GM18951 (cell line): ENCODE data around the gene FOXN4.

ENCODE experiments used
- POLR2A ChIP-seq: IDR thresholded peaks from 4 replicates; pipeline ENCODE4 v1.6.1; 2011; ENCODE audit warnings: mild to moderate bottlenecking; ENCODE audit not compliant: insufficient read length, insufficient read depth; ENCODE audit errors: extremely low read depth
- in situ Hi-C: fragments of 300-500 bp; cut with MboI; formaldehyde crosslinking; loops from one replicate; pipeline ENCODE4 v1.12.0; 2022; ENCODE audit warnings: low sequenced_read_pairs, mixed read lengths, inconsistent platforms; ENCODE audit not compliant: unreplicated experiment

Gene FOXN4

GRCh38 chr12:109256011-109256410 lies 53.1 kb downstream of the FOXN4 start:
- no peak for TF ChIP-seq POLR2A
- in situ Hi-C loops, result no loop called here

DNA sequence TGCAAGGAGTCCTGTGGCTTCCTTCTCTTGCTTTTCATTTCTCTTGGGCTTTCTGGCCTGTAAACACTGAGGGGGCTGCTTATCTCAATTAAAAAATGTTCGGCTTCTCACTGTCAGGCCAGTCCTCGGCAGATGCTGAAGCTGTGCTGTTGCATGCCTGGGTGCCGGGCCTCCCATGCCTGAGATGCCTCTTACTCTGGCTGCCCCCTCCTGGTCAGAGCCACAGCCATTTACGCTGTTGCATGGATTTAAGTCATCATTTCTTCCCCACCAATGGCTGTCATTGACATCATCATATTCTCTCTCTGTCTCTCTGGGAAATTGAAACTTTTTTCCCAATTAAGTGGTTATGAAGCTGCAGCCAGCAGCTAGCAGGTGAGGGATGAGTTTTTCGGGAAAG lies 53.7 kb downstream of the FOXN4 start:
- in situ Hi-C loops, result no loop called here
- no peak for TF ChIP-seq POLR2A

GRCh38 chr12:109253913-109254544 lies 55.1 kb downstream of the FOXN4 start:
- TF ChIP-seq POLR2A, result no peak

DNA sequence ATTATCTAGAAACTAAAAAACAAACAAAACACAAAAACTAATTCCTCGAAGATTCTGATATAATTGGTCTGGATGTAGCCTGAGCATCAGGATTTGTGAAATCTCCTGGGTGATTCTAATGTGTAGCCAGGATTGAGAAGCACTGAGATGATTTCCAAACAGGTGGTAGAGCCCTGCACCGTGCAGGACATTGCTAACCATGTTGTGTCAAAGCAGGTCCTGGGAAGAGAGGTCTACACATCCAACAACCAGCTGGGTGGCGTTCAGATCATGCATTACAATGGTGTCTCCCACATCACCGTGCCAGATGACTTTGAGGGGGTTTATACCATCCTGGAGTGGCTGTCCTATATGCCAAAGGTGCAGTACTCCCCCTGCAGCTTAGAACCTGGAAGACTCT lies 56.3 kb downstream of the FOXN4 start:
- in situ Hi-C loops, result no loop called here
- TF ChIP-seq POLR2A, result no peak

More at GRCh38 chr12:109253913-109254544, 55.1 kb downstream of the FOXN4 start:
- in situ Hi-C loops, result no loop called here

DNA sequence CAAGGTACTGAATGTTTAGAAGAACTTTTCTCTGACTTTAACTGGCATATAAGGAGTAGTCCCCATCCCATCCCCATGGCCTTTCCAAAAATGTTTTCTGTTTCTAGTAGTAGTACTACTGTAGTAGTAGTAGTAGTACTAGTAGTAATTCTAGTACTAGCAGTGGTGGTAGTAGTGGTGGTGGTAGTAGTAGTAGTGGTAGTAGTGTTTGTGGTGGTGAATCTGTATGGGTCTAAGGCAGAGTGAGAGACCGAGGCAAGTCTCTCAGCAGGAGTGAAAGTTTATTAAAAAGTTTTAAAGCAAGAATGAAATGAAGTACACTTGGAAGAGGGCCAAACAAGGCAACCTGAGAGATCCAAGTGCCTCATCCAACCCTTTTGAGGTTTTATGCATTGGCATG lies 58.6 kb downstream of the FOXN4 start:
- in situ Hi-C loops, result no loop called here
- no peak for TF ChIP-seq POLR2A

- no peak for TF ChIP-seq POLR2A
- in situ Hi-C loops, result no loop called here
Observed at GRCh38 chr12:109247831-109248654, 61.0 kb downstream of the FOXN4 start.

GRCh38 chr12:109246221-109246620 lies 62.9 kb downstream of the FOXN4 start:
- TF ChIP-seq POLR2A, result no peak
- in situ Hi-C loops, result no loop called here

DNA sequence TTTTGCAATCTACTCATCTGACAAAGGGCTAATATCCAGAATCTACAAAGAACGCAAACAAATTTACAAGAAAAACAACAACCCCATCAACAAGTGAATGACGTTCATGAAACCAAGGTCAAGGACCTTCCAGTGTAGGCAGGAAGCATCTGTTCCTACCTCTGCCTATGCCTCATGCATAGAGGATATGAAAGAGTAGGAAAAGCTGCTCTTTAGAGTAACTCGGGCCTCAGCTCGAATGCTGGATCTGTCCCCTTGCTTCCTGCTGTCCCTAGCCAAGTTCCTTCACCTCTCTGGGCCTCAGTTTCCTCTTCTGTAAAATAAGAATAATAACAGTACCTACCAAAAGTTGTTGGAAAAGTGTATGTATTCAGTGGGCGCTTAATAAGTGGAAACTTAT lies 65.0 kb downstream of the FOXN4 start:
- TF ChIP-seq POLR2A, result no peak
- in situ Hi-C loops, result no loop called here

DNA sequence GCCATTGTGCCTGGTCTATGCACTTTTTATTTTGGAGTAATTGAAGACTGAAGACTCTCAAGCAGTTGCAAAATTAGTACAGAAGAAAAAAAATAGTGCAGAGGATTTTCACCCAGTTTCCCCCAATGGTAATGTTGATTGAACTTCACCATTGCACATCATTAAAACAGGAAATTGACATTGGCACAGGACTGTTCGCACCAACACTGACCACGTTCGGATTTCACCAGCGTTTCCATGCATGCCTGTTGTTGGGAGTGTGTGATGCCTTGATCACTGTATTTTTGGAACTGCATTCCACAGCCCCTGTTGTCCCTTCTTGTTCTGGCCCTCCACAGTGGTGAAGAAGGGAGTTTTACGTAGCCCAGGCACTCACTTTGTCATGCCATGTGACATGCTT lies 67.1 kb downstream of the FOXN4 start:
- no peak for TF ChIP-seq POLR2A
- in situ Hi-C loops, result no loop called here

- in situ Hi-C loops, result no loop called here
Observed at GRCh38 chr12:109240365-109240764, 68.7 kb downstream of the FOXN4 start.

GRCh38 chr12:109239691-109240090 lies 69.4 kb downstream of the FOXN4 start:
- no peak for TF ChIP-seq POLR2A
- in situ Hi-C loops, result no loop called here

More at GRCh38 chr12:109240365-109240764, 68.7 kb downstream of the FOXN4 start:
- no peak for TF ChIP-seq POLR2A

- in situ Hi-C loops, result no loop called here
- TF ChIP-seq POLR2A, result no peak
Observed at GRCh38 chr12:109239179-109239578, 69.9 kb downstream of the FOXN4 start.

DNA sequence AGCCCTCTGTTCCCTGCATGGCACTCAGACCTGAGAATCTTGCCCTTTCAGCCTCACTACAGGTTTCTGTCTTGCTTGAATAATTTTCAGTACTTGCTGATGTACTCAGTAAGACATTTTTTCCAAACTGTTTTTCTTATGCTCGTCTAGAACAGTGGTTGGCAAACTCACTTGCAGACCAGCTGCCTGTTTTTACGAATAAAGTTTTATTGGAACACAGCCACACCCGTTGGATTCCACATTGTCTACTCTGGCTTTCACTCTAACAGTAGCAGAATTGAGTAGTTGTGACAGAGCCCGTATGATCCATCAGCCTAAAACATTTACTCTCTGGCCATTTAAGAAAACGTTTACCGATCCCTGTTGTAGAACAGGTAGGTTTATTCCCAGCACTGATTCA lies 72.8 kb downstream of the FOXN4 start:
- TF ChIP-seq POLR2A, result no peak
- in situ Hi-C loops, result no loop called here

GRCh38 chr12:109234012-109234411 lies 75.1 kb downstream of the FOXN4 start:
- no peak for TF ChIP-seq POLR2A
- in situ Hi-C loops, result no loop called here
